ENCODE data around the gene TMBIM6.
"Not testable (repeated sequence)": the region's sequence is repeated elsewhere in the genome, so short reads cannot be mapped to it uniquely, and the experiment has no call there.

TMBIM6 gene

GRCh38 chr12:49766115-49766455 lies 24.7 kb downstream of the TMBIM6 start:
- H3K36me3 ChIP-seq (ENCODE audit: control insufficient read depth, insufficient read depth, low read length): peaks cover 25% of the 10 kb centered on the region
- no peak overlapping the region for H3K9ac ChIP-seq (ENCODE audit: low read length)
- no peak overlapping the region for H3K27ac ChIP-seq (ENCODE audit: low read depth, low read length)

DNA sequence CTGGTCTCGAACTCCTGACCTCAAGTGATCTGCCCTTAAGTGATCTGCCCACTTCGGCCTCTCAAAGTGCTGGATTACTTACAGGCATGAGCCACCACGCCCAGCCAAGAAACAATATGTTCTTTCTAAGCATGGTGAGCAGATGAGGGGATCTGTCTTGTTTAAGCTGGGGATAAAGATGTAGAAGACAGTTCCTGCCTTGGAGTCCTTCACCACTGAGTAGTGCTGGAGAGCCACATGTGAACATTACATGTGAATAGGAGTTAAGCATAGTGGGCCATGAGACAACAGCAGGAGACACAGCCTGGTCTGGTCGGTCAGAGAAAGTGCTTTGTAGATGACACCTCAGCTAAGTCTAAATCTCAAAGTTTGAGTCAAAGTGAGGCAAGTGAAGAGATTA lies 26.0 kb downstream of the TMBIM6 start:
- no peaks in the 10 kb centered on the region for H3K27me3 ChIP-seq (ENCODE audit: control insufficient read depth, insufficient read depth, low read length)
- no peak overlapping the region for H3K9ac ChIP-seq (ENCODE audit: low read length)
- no peak overlapping the region for H3K4me3 ChIP-seq (ENCODE audit: low read length)
- no peaks in the 10 kb centered on the region for H3K4me1 ChIP-seq (ENCODE audit: control insufficient read depth, insufficient read depth, low read length)
- peaks cover 18% of the 10 kb centered on the region for H3K36me3 ChIP-seq (ENCODE audit: control insufficient read depth, insufficient read depth, low read length)
- no peak overlapping the region for H3K27ac ChIP-seq (ENCODE audit: low read depth, low read length)

More at GRCh38 chr12:49766115-49766455, 24.7 kb downstream of the TMBIM6 start:
- H3K27me3 ChIP-seq (ENCODE audit: control insufficient read depth, insufficient read depth, low read length): no peaks in the 10 kb centered on the region
- no peak overlapping the region for H3K4me3 ChIP-seq (ENCODE audit: low read length)
- no peaks in the 10 kb centered on the region for H3K4me1 ChIP-seq (ENCODE audit: control insufficient read depth, insufficient read depth, low read length)

GRCh38 chr12:49773102-49773501 lies 31.7 kb downstream of the TMBIM6 start:
- H3K27ac ChIP-seq (ENCODE audit: low read depth, low read length); H3K36me3 ChIP-seq (ENCODE audit: control insufficient read depth, insufficient read depth, low read length); H3K4me3 ChIP-seq (ENCODE audit: low read length); H3K27me3 ChIP-seq (ENCODE audit: control insufficient read depth, insufficient read depth, low read length); H3K9ac ChIP-seq (ENCODE audit: low read length); H3K4me1 ChIP-seq (ENCODE audit: control insufficient read depth, insufficient read depth, low read length): not testable (repeated sequence)

- Histone ChIP-seq H3K9ac (ENCODE audit: low read length) (no peak overlapping the region), H3K27ac (ENCODE audit: low read depth, low read length) (no peak overlapping the region), H3K4me3 (ENCODE audit: low read length) (no peak overlapping the region), H3K36me3 (ENCODE audit: control insufficient read depth, insufficient read depth, low read length) (no peaks in the 10 kb centered on the region), H3K27me3 (ENCODE audit: control insufficient read depth, insufficient read depth, low read length) (peaks cover 5% of the 10 kb centered on the region), H3K4me1 (ENCODE audit: control insufficient read depth, insufficient read depth, low read length) (no peaks in the 10 kb centered on the region)
These were observed 35.1 kb downstream of the TMBIM6 start for GRCh38 chr12:49776413-49776812.

DNA sequence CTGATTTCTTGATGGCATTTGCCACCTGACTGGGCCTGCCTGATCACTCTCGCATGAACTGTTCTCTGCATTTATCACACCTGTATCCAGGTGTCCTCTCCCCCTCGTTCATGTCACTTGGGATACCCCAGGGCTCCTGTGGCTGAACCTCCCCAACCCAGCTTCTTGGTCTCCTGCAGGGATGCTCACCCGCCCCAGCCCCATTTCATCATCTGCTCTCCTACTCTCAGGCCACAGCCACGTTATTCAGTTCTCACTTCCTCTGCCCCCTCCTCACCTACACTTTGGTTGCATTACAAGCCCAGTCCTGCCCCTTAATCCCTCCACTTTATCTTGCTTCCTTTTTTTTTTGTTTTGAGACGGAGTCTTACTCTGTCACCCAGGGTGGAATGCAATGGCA lies 35.5 kb downstream of the TMBIM6 start:
- Histone ChIP-seq H3K27ac (ENCODE audit: low read depth, low read length) (no peak overlapping the region), H3K4me3 (ENCODE audit: low read length) (no peak overlapping the region), H3K36me3 (ENCODE audit: control insufficient read depth, insufficient read depth, low read length) (no peaks in the 10 kb centered on the region), H3K9ac (ENCODE audit: low read length) (no peak overlapping the region), H3K27me3 (ENCODE audit: control insufficient read depth, insufficient read depth, low read length) (peaks cover 5% of the 10 kb centered on the region), H3K4me1 (ENCODE audit: control insufficient read depth, insufficient read depth, low read length) (no peaks in the 10 kb centered on the region)

- H3K36me3 ChIP-seq (ENCODE audit: control insufficient read depth, insufficient read depth, low read length): no peaks in the 10 kb centered on the region
- no peak overlapping the region for H3K9ac ChIP-seq (ENCODE audit: low read length)
- no peaks in the 10 kb centered on the region for H3K4me1 ChIP-seq (ENCODE audit: control insufficient read depth, insufficient read depth, low read length)
- no peak overlapping the region for H3K27ac ChIP-seq (ENCODE audit: low read depth, low read length)
- no peak overlapping the region for H3K4me3 ChIP-seq (ENCODE audit: low read length)
- peaks cover 5% of the 10 kb centered on the region for H3K27me3 ChIP-seq (ENCODE audit: control insufficient read depth, insufficient read depth, low read length)
These were observed 36.0 kb downstream of the TMBIM6 start for GRCh38 chr12:49777341-49777740.

DNA sequence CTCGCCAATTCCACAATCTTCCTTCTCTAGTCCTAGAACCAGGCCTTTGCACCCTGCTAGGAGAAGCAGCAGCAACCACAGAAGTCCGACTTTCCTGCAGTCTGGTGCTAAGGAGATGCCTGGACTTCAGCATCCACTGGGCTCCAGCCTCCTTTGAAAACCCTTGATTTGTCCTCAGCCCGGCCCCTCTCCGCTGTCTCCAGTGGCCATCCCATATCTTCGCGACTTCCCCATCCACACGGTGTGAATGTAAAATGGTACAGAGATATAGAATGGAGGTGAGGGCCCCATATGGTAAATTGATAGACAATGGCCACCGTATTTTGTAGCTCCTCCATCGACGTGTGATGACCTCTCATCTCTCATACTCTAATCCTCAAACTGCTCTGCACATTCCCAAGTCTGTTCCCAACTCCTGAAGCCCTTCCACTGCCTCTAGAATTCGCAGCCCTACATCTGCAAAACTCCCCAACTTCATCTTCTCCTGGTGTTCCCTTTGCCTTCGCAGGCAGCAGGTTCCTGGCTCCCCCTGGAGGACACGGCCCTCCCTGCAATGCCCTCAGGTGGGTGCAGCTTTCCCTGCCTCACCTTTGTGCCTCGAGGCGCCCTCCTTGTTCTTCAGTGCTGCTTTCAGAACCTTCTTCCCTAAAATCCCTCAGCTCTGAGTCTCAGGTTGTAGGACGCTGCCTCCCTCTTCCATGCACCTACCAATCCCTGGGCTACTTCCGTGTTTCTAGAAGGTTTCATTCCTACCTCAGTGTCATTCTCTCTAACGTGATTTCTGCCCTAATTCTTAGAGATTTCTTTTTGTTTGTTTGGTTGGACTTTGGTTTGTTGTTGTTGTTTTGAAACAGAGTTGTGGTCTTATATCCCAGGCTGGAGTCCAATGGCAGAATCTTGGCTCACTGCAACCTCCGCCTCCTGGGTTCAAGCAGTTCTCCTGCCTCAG lies 36.7 kb downstream of the TMBIM6 start:
- Histone ChIP-seq H3K27me3 (ENCODE audit: control insufficient read depth, insufficient read depth, low read length) (peaks cover 5% of the 10 kb centered on the region), H3K4me1 (ENCODE audit: control insufficient read depth, insufficient read depth, low read length) (no peaks in the 10 kb centered on the region), H3K36me3 (ENCODE audit: control insufficient read depth, insufficient read depth, low read length) (no peaks in the 10 kb centered on the region), H3K27ac (ENCODE audit: low read depth, low read length) (no peak overlapping the region), H3K9ac (ENCODE audit: low read length) (no peak overlapping the region), H3K4me3 (ENCODE audit: low read length) (no peak overlapping the region)

DNA sequence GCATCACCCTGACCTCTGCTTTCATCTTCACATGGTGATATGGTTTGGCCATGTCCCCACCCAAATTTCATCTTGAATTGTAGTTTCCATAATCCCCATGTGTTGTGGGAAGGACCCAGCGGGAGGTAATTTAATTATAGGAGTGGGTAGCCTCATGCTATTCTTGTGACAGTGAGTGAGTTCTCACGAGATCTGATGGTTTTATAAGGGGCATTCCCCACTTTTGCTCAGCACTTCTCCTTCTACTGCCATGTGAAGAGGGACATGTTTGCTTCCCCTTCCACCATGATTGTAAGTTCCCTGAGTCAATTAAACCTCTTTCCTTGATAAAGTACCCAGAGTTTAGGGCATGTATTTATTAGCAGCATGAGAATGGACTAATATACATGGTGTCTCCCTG lies 38.2 kb downstream of the TMBIM6 start:
- H3K36me3 ChIP-seq (ENCODE audit: control insufficient read depth, insufficient read depth, low read length): no peaks in the 10 kb centered on the region
- H3K27ac ChIP-seq (ENCODE audit: low read depth, low read length): no peak overlapping the region
- no peak overlapping the region for H3K4me3 ChIP-seq (ENCODE audit: low read length)
- H3K9ac ChIP-seq (ENCODE audit: low read length): no peak overlapping the region
- H3K27me3 ChIP-seq (ENCODE audit: control insufficient read depth, insufficient read depth, low read length): peaks cover 5% of the 10 kb centered on the region
- peaks cover 4% of the 10 kb centered on the region for H3K4me1 ChIP-seq (ENCODE audit: control insufficient read depth, insufficient read depth, low read length)

- not testable (repeated sequence) for H3K36me3 ChIP-seq (ENCODE audit: control insufficient read depth, insufficient read depth, low read length); H3K4me3 ChIP-seq (ENCODE audit: low read length); H3K4me1 ChIP-seq (ENCODE audit: control insufficient read depth, insufficient read depth, low read length); H3K27ac ChIP-seq (ENCODE audit: low read depth, low read length); H3K27me3 ChIP-seq (ENCODE audit: control insufficient read depth, insufficient read depth, low read length); H3K9ac ChIP-seq (ENCODE audit: low read length)
These were observed 39.6 kb downstream of the TMBIM6 start for GRCh38 chr12:49780914-49781313.

DNA sequence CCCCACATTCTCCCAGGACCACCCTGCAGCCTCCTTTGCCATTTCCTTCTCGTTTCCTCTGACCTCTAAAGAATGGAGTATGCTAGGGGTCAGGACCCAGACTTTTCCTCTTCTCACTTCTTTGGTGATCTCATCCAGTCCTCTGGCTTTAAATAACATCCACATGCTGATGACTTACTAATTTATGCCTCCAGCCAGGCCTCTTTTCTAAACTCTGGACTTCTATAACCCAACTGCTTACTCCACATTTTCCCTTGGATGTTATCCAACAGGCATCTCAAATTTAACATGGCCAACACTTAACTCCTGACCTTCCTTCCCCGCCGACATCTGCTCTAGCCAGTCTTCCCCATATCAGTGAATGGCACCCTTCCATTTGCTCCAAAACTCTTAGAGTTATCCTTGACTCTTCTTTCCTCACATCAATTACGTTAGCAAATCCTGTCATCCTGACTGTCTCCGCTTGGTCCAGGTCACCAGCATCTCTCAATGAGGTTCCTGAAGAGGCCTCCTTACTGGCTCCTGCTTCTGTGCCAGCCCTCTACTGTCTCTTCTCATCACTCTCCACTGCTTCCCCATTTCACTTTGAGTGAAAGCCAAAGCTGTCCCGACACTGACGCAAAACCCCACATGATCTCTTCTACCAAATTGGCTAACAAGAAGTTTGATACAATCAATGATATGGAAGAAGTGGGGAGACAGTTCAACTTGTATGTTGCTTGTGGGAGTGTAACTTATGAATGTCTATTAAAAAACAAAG lies 42.7 kb downstream of the TMBIM6 start:
- Histone ChIP-seq H3K4me1 (ENCODE audit: control insufficient read depth, insufficient read depth, low read length) (peaks cover 4% of the 10 kb centered on the region), H3K36me3 (ENCODE audit: control insufficient read depth, insufficient read depth, low read length) (no peaks in the 10 kb centered on the region), H3K27ac (ENCODE audit: low read depth, low read length) (no peak overlapping the region), H3K4me3 (ENCODE audit: low read length) (no peak overlapping the region), H3K9ac (ENCODE audit: low read length) (no peak overlapping the region), H3K27me3 (ENCODE audit: control insufficient read depth, insufficient read depth, low read length) (no peaks in the 10 kb centered on the region)

DNA sequence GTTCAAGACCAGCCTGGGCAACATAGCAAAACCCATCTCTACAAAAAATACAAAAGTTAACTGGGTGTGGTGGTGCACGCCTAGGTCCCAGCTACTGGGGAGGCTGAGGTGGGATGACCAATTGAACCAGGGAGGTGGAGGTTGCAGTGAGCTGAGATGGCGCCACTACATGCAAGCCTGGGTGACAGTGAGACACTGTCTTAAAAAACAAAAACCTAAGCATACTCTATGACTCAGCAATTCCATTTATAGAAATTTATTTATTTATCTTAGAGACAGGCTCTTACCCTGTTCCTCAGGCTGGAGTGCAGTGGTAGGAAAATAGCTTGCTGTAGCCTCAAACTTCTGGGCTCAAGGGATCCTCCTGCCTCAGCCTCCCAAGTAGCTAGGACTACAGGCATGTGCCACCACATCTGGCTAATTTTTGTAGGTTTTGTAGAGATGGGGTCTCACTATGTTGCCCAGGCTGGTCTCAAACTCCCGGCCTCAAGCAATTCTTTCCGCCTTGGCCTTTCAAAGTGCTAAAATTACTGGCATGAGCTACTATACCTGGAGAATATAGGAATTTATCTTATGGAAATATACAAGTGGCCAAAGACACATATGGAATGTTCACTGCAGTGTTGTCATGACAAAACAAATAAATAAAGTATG lies 43.5 kb downstream of the TMBIM6 start:
- H3K27ac ChIP-seq (ENCODE audit: low read depth, low read length): no peak overlapping the region

DNA sequence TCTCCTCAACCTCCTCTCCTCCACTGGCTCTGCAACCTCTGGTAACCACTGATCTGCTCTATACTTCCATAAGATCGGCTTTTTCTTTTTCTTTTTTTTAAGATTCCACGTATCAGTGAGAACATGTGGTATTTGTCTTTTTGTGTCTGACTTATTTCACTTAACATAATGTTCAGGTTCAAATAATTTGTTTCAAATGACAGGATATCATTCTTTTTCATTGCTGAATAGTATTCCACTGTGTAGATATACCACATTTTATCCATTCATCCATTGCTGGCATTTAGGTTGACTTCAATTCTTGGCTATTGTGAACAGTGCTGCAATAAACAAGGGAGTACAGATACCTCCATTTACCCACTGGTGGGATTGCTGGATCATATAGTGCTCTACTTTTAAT lies 46.3 kb downstream of the TMBIM6 start:
- Histone ChIP-seq H3K4me3 (ENCODE audit: low read length) (no peak overlapping the region), H3K27me3 (ENCODE audit: control insufficient read depth, insufficient read depth, low read length) (no peaks in the 10 kb centered on the region), H3K9ac (ENCODE audit: low read length) (no peak overlapping the region), H3K27ac (ENCODE audit: low read depth, low read length) (no peak overlapping the region), H3K4me1 (ENCODE audit: control insufficient read depth, insufficient read depth, low read length) (peaks cover 4% of the 10 kb centered on the region), H3K36me3 (ENCODE audit: control insufficient read depth, insufficient read depth, low read length) (no peaks in the 10 kb centered on the region)

More for the DNA sequence above, 43.5 kb downstream of the TMBIM6 start:
- no peak overlapping the region for H3K4me3 ChIP-seq (ENCODE audit: low read length)
- H3K27me3 ChIP-seq (ENCODE audit: control insufficient read depth, insufficient read depth, low read length): no peaks in the 10 kb centered on the region
- H3K4me1 ChIP-seq (ENCODE audit: control insufficient read depth, insufficient read depth, low read length): peaks cover 4% of the 10 kb centered on the region
- no peak overlapping the region for H3K9ac ChIP-seq (ENCODE audit: low read length)
- no peaks in the 10 kb centered on the region for H3K36me3 ChIP-seq (ENCODE audit: control insufficient read depth, insufficient read depth, low read length)

Data from rectal smooth muscle tissue (tissue), 1 donor.